Duodenal mucosa (tissue), 2 donors: ENCODE results near the gene TIMM17B.

Experiments
- H3K27ac ChIP-seq: one replicate; pipeline ENCODE4 v1.7.0; 2013; ENCODE audit warnings: low read depth, low read length
- H3K27me3 ChIP-seq, 2 donors: one replicate each; pipeline ENCODE4 v1.7.0; 2013; ENCODE audit warnings: low read length in 2 of 2, control low read depth in 1 of 2; ENCODE audit not compliant: insufficient read depth in 2 of 2, control insufficient read depth in 1 of 2
- H3K36me3 ChIP-seq, 2 donors: one replicate each; pipeline ENCODE4 v1.7.0; 2013; ENCODE audit warnings: low read length in 2 of 2, control low read depth in 1 of 2; ENCODE audit not compliant: insufficient read depth in 2 of 2, control insufficient read depth in 1 of 2
- H3K4me1 ChIP-seq, 2 donors: one replicate each; pipeline ENCODE4 v1.7.0; 2013; ENCODE audit warnings: low read length in 2 of 2, control low read depth in 1 of 2; ENCODE audit not compliant: insufficient read depth in 2 of 2, control insufficient read depth in 1 of 2
- H3K4me3 ChIP-seq, 2 donors: one replicate each; pipeline ENCODE4 v1.7.0; 2013; ENCODE audit warnings: low read length in 2 of 2, low read depth in 1 of 2
- H3K9ac ChIP-seq, 2 donors: one replicate each; pipeline ENCODE4 v1.7.0; 2013; ENCODE audit warnings: low read length in 2 of 2, low read depth in 1 of 2
- H3K9me3 ChIP-seq, 2 donors: one replicate each; pipeline ENCODE4 v1.7.0; 2013; ENCODE audit warnings: low read length in 2 of 2, control low read depth in 1 of 2; ENCODE audit not compliant: control insufficient read depth in 1 of 2

TIMM17B gene

GRCh38 chrX:48908600-48908999, 11.0 kb upstream of the TIMM17B start:
- peaks cover 5 to 17% of the 10 kb centered on the region in 2 donors for H3K4me1 ChIP-seq
- no peak overlapping the region for H3K9ac ChIP-seq
- no peaks in the 10 kb centered on the region for H3K9me3 ChIP-seq
- no peak overlapping the region for H3K27ac ChIP-seq
- H3K4me3 ChIP-seq = no peak overlapping the region
- H3K36me3 ChIP-seq = peaks cover 0 to 22% of the 10 kb centered on the region in 2 donors
- H3K27me3 ChIP-seq = no peaks in the 10 kb centered on the region

DNA sequence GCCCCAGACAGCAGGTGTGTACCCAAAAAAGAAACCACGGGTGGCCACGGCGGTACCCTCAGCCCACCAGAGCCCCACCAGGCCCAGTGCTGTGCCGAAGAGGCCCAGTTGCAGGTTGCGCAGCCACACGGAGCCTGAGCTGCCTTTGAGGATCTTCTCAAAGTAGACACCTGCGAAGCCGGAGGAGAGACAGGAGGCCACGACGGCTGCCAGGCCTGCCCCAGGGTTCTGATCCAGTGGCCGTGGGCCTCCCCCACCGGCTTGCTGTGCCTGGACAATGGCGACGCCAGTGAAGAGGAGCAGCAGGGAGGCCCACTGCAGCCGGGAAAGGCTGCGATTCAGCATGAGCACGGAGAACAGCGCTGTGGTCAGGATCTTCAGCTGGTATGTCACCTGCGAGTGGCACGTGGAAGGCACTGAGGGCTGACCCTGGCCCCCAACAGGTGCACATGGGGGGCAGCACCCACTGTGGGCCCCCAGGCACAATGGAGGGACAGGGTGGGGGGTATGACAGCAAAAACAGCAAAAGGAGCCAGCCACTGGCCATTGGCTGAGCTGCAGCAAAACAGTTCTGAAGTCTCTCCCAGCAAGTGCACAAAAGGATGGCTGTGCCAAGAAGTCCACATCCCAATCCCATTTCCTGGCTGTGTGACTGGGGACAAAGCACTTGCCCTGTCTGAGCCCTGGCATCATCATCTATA, 7.7 kb upstream of the TIMM17B start:
- Histone ChIP-seq H3K4me1 (peaks cover 1 to 5% of the 10 kb centered on the region in 2 donors), H3K36me3 (peaks cover 20 to 49% of the 10 kb centered on the region in 2 donors), H3K9ac (no peak overlapping the region), H3K4me3 (no peak overlapping the region), H3K27me3 (no peaks in the 10 kb centered on the region), H3K27ac (no peak overlapping the region), H3K9me3 (no peaks in the 10 kb centered on the region)

GRCh38 chrX:48904626-48905025, 7.1 kb upstream of the TIMM17B start:
- Histone ChIP-seq H3K4me1 (peaks cover 0 to 1% of the 10 kb centered on the region in 2 donors), H3K9ac (no peak overlapping the region), H3K9me3 (no peaks in the 10 kb centered on the region), H3K36me3 (peaks cover 20 to 49% of the 10 kb centered on the region in 2 donors), H3K4me3 (no peak overlapping the region), H3K27me3 (no peaks in the 10 kb centered on the region), H3K27ac (no peak overlapping the region)

DNA sequence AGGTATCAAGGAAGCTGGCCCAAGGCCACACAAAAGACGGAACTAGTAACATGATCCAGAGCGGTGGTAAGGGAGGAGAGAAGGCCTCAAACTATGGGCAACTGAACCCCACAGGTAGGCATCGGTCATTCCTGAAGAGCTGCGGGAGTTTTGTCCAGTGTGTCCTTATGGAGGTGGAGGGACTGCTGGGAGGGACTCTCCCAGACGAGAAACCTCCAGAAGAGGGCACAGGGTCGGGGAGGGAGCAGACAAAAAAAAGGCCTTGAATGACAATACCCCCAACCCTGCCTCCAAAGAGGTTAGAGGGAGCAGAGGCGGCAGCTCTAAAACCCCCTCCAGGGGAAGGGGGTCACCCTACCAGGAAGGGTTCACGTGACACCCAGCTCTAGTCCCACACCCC, 6.6 kb upstream of the TIMM17B start:
- Histone ChIP-seq H3K27ac (no peak overlapping the region), H3K9me3 (no peaks in the 10 kb centered on the region), H3K36me3 (peaks cover 20 to 49% of the 10 kb centered on the region in 2 donors), H3K4me3 (no peak overlapping the region), H3K27me3 (no peaks in the 10 kb centered on the region), H3K9ac (no peak overlapping the region), H3K4me1 (peaks cover 0 to 5% of the 10 kb centered on the region in 2 donors)

GRCh38 chrX:48903290-48903689, 5.7 kb upstream of the TIMM17B start:
- H3K4me1 ChIP-seq = peaks cover 0 to 9% of the 10 kb centered on the region in 2 donors
- H3K27ac ChIP-seq = no peak overlapping the region
- H3K36me3 ChIP-seq = peaks cover 20 to 49% of the 10 kb centered on the region in 2 donors
- H3K4me3 ChIP-seq = no peak overlapping the region
- H3K27me3 ChIP-seq = no peaks in the 10 kb centered on the region
- no peaks in the 10 kb centered on the region for H3K9me3 ChIP-seq
- no peak overlapping the region for H3K9ac ChIP-seq

DNA sequence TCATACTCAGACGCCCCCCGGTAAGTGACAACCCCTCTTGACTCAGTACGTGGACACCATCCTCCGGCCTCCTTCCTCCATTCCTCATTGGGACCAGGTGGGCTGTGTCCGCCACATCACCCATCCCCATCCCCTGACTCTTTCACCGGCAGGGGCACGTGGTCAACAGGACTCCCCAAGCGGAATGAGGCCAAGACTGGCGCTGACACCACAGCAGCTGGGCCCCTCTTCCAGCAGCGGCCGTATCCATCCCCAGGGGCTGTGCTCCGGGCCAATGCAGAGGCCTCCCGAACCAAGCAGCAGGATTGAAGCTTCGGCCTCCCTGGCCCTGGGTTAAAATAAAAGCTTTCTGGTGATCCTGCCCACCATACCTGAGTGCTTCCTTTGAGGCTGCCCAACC, 5.2 kb upstream of the TIMM17B start:
- Histone ChIP-seq H3K36me3 (peaks cover 20 to 49% of the 10 kb centered on the region in 2 donors), H3K9ac (no peak overlapping the region), H3K4me3 (no peak overlapping the region), H3K27me3 (no peaks in the 10 kb centered on the region), H3K27ac (no peak overlapping the region), H3K4me1 (peaks cover 0 to 10% of the 10 kb centered on the region in 2 donors), H3K9me3 (no peaks in the 10 kb centered on the region)

- Histone ChIP-seq H3K27me3 (no peaks in the 10 kb centered on the region), H3K4me3 (no peak overlapping the region), H3K36me3 (peaks cover 20 to 49% of the 10 kb centered on the region in 2 donors), H3K27ac (no peak overlapping the region), H3K9ac (no peak overlapping the region), H3K4me1 (peaks cover 0 to 10% of the 10 kb centered on the region in 2 donors), H3K9me3 (no peaks in the 10 kb centered on the region)
Measured at GRCh38 chrX:48902135-48902534, 4.6 kb upstream of the TIMM17B start.

- H3K9ac ChIP-seq = no peak overlapping the region
- H3K27ac ChIP-seq = no peak overlapping the region
- no peaks in the 10 kb centered on the region for H3K27me3 ChIP-seq
- H3K4me3 ChIP-seq = no peak overlapping the region
- H3K9me3 ChIP-seq = no peaks in the 10 kb centered on the region
- peaks cover 20 to 42% of the 10 kb centered on the region in 2 donors for H3K36me3 ChIP-seq
- peaks cover 6 to 18% of the 10 kb centered on the region in 2 donors for H3K4me1 ChIP-seq
Measured at GRCh38 chrX:48901069-48901468, 3.5 kb upstream of the TIMM17B start.

- H3K27me3 ChIP-seq = no peaks in the 10 kb centered on the region
Measured at GRCh38 chrX:48899078-48899410, 1.5 kb upstream of the TIMM17B start.

DNA sequence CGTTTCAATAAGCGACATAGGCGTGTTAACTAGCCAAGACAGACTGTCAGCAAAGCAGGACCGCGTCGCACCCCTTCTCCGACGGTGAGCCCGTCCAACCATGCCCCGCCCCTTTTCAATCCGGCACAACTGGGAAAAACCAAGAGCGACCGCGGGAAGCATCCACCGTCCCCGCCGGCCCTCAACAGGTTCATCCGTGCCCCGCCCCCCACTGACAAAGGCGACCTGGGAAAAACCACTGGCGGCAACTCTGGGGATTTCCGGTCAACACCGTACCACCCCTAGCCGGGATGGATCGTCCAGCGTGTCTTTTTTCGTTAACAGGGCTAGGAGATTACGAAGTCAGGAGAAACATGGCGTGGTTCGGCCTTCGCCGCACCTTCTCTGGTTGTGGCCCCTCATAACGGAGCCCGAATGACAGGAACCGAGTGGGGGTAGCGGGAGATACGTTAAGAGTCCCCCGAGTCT, 377 bp downstream of the TIMM17B start:
- Histone ChIP-seq H3K9me3 (no peaks in the 10 kb centered on the region), H3K4me1 (peaks cover 6 to 18% of the 10 kb centered on the region in 2 donors), H3K36me3 (peaks cover 16 to 24% of the 10 kb centered on the region in 2 donors), H3K27ac (peak overlapping the region; percentile 98), H3K9ac (peak overlapping the region; percentile 91 to 92), H3K4me3 (peak overlapping the region; percentile 82 to 95), H3K27me3 (no peaks in the 10 kb centered on the region)

More at GRCh38 chrX:48899078-48899410, 1.5 kb upstream of the TIMM17B start:
- Histone ChIP-seq H3K36me3 (peaks cover 20 to 34% of the 10 kb centered on the region in 2 donors), H3K27ac (no peak overlapping the region), H3K9ac (no peak overlapping the region), H3K4me1 (peaks cover 6 to 18% of the 10 kb centered on the region in 2 donors), H3K9me3 (no peaks in the 10 kb centered on the region), H3K4me3 (no peak overlapping the region)
